ENCODE data around the gene GPR3.
"Not testable (repeated sequence)": the region's sequence is repeated elsewhere in the genome, so short reads cannot be mapped to it uniquely, and the experiment has no call there.

- TF ChIP-seq EZH2phosphoT487 (conservative IDR thresholded peaks at IDR 0.05; ENCODE audit: low read length); CTCF (IDR thresholded peaks at IDR 0.05; ENCODE audit: insufficient read depth, low read length, poor library complexity, severe bottlenecking): not testable (repeated sequence)
Measured at GRCh38 chr1:27384797-27385196, 7.6 kb upstream of the GPR3 start.

Measured in SU-DHL-6 (cell line).